OCI-LY7 (cell line): ENCODE measurements around the gene POC1A.

Experiments used
- CTCF ChIP-seq: fragments of 200-600 bp; sonication (generic); conservative IDR thresholded peaks from 2 replicates; pipeline ENCODE4 v1.5.1; 2014; ENCODE audit warnings: mild to moderate bottlenecking, antibody characterized with exemption, low read length, moderate library complexity, mixed read lengths
- EZH2phosphoT487 ChIP-seq: fragments of 200-600 bp; sonication (generic); IDR thresholded peaks from 2 replicates; pipeline ENCODE4 v1.6.1; 2018; ENCODE audit warnings: low read depth, borderline replicate concordance, mild to moderate bottlenecking, mixed run types, antibody characterized with exemption, low read length, moderate library complexity, mixed read lengths

GRCh38 chr3:52037291-52037690 lies 116.9 kb downstream of the POC1A start:
- TF ChIP-seq CTCF (no peak), EZH2phosphoT487 (no peak)
